SK-N-SH treated with all-trans-retinoic acid at 6 μM for 48 hours (cell line): Measurements from ENCODE around the gene MCTP2.

ENCODE experiments used
- ATAC-seq: fragments of 200-7000 bp; cut with Tn5 transposase; 3 replicates; pipeline ENCODE4 v1.9.1; 2020; ENCODE audit warnings: mild to moderate bottlenecking, moderate library complexity
- ARNTL ChIP-seq: fragments of 450-650 bp; formaldehyde crosslinking; IDR thresholded peaks from 2 replicates; pipeline ENCODE4 v1.5.0; 2020; ENCODE audit warnings: low read depth, mild to moderate bottlenecking, moderate library complexity, borderline replicate concordance
- BACH2 ChIP-seq: fragments of 250-450 bp; sonication (Bioruptor Pico); IDR thresholded peaks from 2 replicates; pipeline ENCODE4 v1.9.0; 2021; ENCODE audit warnings: mild to moderate bottlenecking, borderline replicate concordance
- CSDC2 ChIP-seq: fragments of 250-450 bp; sonication (Bioruptor Pico); IDR thresholded peaks from 2 replicates; pipeline ENCODE4 v1.5.0; 2020; ENCODE audit warnings: mild to moderate bottlenecking, moderate library complexity
- ESRRG ChIP-seq: fragments of 250-450 bp; sonication (Bioruptor Pico); IDR thresholded peaks from 2 replicates; pipeline ENCODE4 v1.6.1; 2021; ENCODE audit warnings: mild to moderate bottlenecking
- GLIS3 ChIP-seq: fragments of 250-450 bp; sonication (Bioruptor Pico); IDR thresholded peaks from 2 replicates; pipeline ENCODE4 v1.5.0; 2020; ENCODE audit warnings: mild to moderate bottlenecking, moderate library complexity
- ISL1 ChIP-seq: fragments of 250-450 bp; sonication (Bioruptor Pico); IDR thresholded peaks from 2 replicates; pipeline ENCODE4 v2.1.2; 2022; ENCODE audit warnings: mild to moderate bottlenecking, moderate library complexity
- OSR1 ChIP-seq: fragments of 250-450 bp; sonication (Bioruptor Pico); IDR thresholded peaks from 2 replicates; pipeline ENCODE4 v1.8.0; 2022; ENCODE audit warnings: moderate library complexity, mild to moderate bottlenecking, inconsistent platforms
- PPARA ChIP-seq: fragments of 250-450 bp; sonication (Bioruptor Pico); IDR thresholded peaks from 2 replicates; pipeline ENCODE4 v1.5.0; 2020; ENCODE audit warnings: mild to moderate bottlenecking, borderline replicate concordance
- RARB ChIP-seq: fragments of 250-450 bp; sonication (Bioruptor Pico); IDR thresholded peaks from 2 replicates; pipeline ENCODE4 v1.8.0; 2021; ENCODE audit warnings: mild to moderate bottlenecking, moderate library complexity
- SNAI2 ChIP-seq: fragments of 250-450 bp; sonication (Bioruptor Pico); IDR thresholded peaks from 2 replicates; pipeline ENCODE4 v1.5.0; 2020; ENCODE audit warnings: mild to moderate bottlenecking, moderate library complexity
- TCF4 ChIP-seq: fragments of 250-450 bp; sonication (Bioruptor Pico); IDR thresholded peaks from 2 replicates; pipeline ENCODE4 v1.8.0; 2021; ENCODE audit warnings: mild to moderate bottlenecking, moderate library complexity, borderline replicate concordance
- TOX ChIP-seq: fragments of 250-450 bp; sonication (Bioruptor Pico); IDR thresholded peaks from 2 replicates; pipeline ENCODE4 v1.8.0; 2021; ENCODE audit warnings: mild to moderate bottlenecking, moderate library complexity, borderline replicate concordance
- ZC3H10 ChIP-seq: fragments of 250-450 bp; sonication (Bioruptor Pico); IDR thresholded peaks from 2 replicates; pipeline ENCODE4 v1.5.1; 2021; ENCODE audit warnings: mild to moderate bottlenecking, moderate library complexity
- ZFP3 ChIP-seq: fragments of 250-450 bp; sonication (Bioruptor Pico); IDR thresholded peaks from 2 replicates; pipeline ENCODE4 v1.5.0; 2020; ENCODE audit warnings: mild to moderate bottlenecking, moderate library complexity
- ZFP30 ChIP-seq: fragments of 450-650 bp; formaldehyde crosslinking; IDR thresholded peaks from 2 replicates; pipeline ENCODE4 v1.5.0; 2022; ENCODE audit warnings: mild to moderate bottlenecking, moderate library complexity
- ZNF565 ChIP-seq: fragments of 450-650 bp; formaldehyde crosslinking; conservative IDR thresholded peaks from 2 replicates; pipeline ENCODE4 v1.5.0; 2020; ENCODE audit warnings: low read depth, mild to moderate bottlenecking, moderate library complexity
- ZNF70 ChIP-seq: fragments of 450-650 bp; formaldehyde crosslinking; IDR thresholded peaks from 2 replicates; pipeline ENCODE4 v1.5.0; 2020; ENCODE audit warnings: mild to moderate bottlenecking, moderate library complexity
- TF ChIP-seq, protein P1 (sequence below): fragments of 250-450 bp; sonication (Bioruptor Pico); IDR thresholded peaks from 2 replicates; pipeline ENCODE4 v1.5.1; 2021; ENCODE audit warnings: mild to moderate bottlenecking, moderate library complexity
- TF ChIP-seq, protein P2 (sequence below): fragments of 250-450 bp; sonication (Bioruptor Pico); IDR thresholded peaks from 2 replicates; pipeline ENCODE4 v1.5.1; 2020; ENCODE audit warnings: low read depth, mild to moderate bottlenecking, moderate library complexity
- TF ChIP-seq, protein P3 (sequence below): fragments of 250-450 bp; sonication (Bioruptor Pico); IDR thresholded peaks from 2 replicates; pipeline ENCODE4 v1.8.0; 2020; ENCODE audit warnings: mild to moderate bottlenecking, moderate library complexity, borderline replicate concordance
- TF ChIP-seq, protein P4 (sequence below): fragments of 250-450 bp; sonication (Bioruptor Pico); IDR thresholded peaks from 2 replicates; pipeline ENCODE4 v1.5.0; 2020; ENCODE audit warnings: mild to moderate bottlenecking, moderate library complexity

Gene MCTP2

DNA sequence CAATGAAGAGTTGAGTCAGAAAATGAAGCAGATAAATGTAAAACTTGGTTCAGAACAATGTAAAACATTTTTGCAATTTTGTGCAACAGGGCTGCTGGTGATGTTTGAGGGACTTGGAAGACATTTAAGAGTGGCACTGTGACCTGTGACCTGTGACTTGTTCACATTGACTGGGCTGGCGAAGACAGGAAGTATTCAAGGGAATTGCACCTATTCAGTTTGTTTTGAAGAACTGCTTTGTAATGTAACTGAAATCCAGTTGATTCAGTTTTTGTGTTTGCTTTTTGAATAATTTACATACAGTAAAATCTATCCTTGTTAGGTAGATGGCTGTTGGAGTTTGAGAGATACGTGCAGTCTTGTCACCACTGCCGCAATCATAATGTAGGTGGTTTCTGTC is 35.4 kb downstream of the MCTP2 start:
- no peak for TF ChIP-seq ZC3H10 (CRISPR knock-in tag)
- TF ChIP-seq, protein P1, sequence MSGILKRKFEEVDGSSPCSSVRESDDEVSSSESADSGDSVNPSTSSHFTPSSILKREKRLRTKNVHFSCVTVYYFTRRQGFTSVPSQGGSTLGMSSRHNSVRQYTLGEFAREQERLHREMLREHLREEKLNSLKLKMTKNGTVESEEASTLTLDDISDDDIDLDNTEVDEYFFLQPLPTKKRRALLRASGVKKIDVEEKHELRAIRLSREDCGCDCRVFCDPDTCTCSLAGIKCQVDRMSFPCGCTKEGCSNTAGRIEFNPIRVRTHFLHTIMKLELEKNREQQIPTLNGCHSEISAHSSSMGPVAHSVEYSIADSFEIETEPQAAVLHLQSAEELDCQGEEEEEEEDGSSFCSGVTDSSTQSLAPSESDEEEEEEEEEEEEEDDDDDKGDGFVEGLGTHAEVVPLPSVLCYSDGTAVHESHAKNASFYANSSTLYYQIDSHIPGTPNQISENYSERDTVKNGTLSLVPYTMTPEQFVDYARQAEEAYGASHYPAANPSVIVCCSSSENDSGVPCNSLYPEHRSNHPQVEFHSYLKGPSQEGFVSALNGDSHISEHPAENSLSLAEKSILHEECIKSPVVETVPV (CRISPR knock-in tag), result no peak
- no peak for TF ChIP-seq ARNTL (CRISPR knock-in tag)
- no peak for TF ChIP-seq OSR1 (CRISPR knock-in tag)
- TF ChIP-seq ESRRG (CRISPR knock-in tag), result no peak
- TF ChIP-seq ZNF565 (CRISPR knock-in tag), result no peak
- TF ChIP-seq, protein P2, sequence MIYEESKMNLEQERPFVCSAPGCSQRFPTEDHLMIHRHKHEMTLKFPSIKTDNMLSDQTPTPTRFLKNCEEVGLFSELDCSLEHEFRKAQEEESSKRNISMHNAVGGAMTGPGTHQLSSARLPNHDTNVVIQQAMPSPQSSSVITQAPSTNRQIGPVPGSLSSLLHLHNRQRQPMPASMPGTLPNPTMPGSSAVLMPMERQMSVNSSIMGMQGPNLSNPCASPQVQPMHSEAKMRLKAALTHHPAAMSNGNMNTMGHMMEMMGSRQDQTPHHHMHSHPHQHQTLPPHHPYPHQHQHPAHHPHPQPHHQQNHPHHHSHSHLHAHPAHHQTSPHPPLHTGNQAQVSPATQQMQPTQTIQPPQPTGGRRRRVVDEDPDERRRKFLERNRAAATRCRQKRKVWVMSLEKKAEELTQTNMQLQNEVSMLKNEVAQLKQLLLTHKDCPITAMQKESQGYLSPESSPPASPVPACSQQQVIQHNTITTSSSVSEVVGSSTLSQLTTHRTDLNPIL (CRISPR knock-in tag), result no peak
- no peak for TF ChIP-seq ZFP3
- no peak for TF ChIP-seq GLIS3 (CRISPR knock-in tag)
- TF ChIP-seq, protein P3, sequence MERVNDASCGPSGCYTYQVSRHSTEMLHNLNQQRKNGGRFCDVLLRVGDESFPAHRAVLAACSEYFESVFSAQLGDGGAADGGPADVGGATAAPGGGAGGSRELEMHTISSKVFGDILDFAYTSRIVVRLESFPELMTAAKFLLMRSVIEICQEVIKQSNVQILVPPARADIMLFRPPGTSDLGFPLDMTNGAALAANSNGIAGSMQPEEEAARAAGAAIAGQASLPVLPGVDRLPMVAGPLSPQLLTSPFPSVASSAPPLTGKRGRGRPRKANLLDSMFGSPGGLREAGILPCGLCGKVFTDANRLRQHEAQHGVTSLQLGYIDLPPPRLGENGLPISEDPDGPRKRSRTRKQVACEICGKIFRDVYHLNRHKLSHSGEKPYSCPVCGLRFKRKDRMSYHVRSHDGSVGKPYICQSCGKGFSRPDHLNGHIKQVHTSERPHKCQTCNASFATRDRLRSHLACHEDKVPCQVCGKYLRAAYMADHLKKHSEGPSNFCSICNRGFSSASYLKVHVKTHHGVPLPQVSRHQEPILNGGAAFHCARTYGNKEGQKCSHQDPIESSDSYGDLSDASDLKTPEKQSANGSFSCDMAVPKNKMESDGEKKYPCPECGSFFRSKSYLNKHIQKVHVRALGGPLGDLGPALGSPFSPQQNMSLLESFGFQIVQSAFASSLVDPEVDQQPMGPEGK (CRISPR knock-in tag), result no peak
- TF ChIP-seq ZFP30 (CRISPR knock-in tag), result no peak
- TF ChIP-seq PPARA (CRISPR knock-in tag), result no peak
- TF ChIP-seq, all 23 proteins: peak for 0
- no peak for ATAC-seq

DNA sequence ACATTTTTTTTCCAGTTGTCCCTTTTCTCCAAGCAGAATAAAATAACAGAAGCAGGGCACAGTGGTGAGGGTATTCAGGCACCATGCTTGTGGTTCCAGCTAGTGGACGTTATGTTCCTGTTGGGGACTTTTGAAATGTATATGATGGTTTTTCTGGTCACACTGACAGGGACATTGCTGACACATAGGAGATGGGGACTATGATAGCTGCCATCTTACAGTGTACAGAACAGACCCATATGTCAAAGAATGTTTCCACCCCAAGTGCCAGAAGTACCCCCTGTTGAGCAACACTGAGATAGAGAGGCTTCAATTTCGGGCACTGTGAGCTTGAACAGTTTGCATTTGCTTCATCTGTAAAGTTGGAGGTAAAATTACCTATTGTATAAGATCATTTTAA is 38.6 kb downstream of the MCTP2 start:
- no peak for TF ChIP-seq BACH2 (CRISPR knock-in tag)
- TF ChIP-seq CSDC2, result no peak
- TF ChIP-seq, all 23 proteins: peak for 0
- no peak for ATAC-seq

DNA sequence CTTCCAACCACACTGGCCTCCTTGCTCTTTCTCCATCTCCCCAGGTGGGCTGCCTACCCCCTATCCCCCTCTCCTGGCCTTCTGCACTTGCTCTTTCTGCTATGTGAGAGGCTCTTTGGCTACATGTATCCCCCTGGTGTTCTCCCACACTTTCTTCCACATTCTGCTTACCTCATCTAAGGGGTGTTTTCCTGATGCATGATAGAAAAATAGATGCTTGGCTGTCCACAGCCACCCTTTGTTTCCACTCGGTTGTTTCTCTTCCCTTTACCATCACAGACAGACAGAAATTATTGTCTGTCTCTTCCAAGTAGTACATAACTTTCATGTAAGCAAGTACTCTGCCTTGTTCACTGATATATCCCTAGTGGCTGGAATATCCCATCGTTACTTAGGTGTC is 39.2 kb downstream of the MCTP2 start:
- TF ChIP-seq ZNF565 (CRISPR knock-in tag) (no peak), ZC3H10 (CRISPR knock-in tag) (no peak), ZFP3 (no peak), CSDC2 (no peak), SNAI2 (no peak), PPARA (CRISPR knock-in tag) (no peak), TCF4 (CRISPR knock-in tag) (no peak), ARNTL (CRISPR knock-in tag) (no peak), RARB (CRISPR knock-in tag) (no peak), ISL1 (CRISPR knock-in tag) (no peak), ZFP30 (CRISPR knock-in tag) (no peak), OSR1 (CRISPR knock-in tag) (no peak), TOX (CRISPR knock-in tag) (no peak), ZNF70 (CRISPR knock-in tag) (no peak)
- TF ChIP-seq, protein P3 (CRISPR knock-in tag), result no peak
- TF ChIP-seq, protein P4, sequence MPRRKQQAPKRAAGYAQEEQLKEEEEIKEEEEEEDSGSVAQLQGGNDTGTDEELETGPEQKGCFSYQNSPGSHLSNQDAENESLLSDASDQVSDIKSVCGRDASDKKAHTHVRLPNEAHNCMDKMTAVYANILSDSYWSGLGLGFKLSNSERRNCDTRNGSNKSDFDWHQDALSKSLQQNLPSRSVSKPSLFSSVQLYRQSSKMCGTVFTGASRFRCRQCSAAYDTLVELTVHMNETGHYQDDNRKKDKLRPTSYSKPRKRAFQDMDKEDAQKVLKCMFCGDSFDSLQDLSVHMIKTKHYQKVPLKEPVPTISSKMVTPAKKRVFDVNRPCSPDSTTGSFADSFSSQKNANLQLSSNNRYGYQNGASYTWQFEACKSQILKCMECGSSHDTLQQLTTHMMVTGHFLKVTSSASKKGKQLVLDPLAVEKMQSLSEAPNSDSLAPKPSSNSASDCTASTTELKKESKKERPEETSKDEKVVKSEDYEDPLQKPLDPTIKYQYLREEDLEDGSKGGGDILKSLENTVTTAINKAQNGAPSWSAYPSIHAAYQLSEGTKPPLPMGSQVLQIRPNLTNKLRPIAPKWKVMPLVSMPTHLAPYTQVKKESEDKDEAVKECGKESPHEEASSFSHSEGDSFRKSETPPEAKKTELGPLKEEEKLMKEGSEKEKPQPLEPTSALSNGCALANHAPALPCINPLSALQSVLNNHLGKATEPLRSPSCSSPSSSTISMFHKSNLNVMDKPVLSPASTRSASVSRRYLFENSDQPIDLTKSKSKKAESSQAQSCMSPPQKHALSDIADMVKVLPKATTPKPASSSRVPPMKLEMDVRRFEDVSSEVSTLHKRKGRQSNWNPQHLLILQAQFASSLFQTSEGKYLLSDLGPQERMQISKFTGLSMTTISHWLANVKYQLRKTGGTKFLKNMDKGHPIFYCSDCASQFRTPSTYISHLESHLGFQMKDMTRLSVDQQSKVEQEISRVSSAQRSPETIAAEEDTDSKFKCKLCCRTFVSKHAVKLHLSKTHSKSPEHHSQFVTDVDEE (CRISPR knock-in tag), result no peak
- TF ChIP-seq, protein P2 (CRISPR knock-in tag), result no peak

More for the DNA sequence above, 39.2 kb downstream of the MCTP2 start:
- ATAC-seq, result no peak
